Caco-2 (cell line): Measurements from ENCODE around the gene CELA1. TPM values are rescaled to one million over a fixed set of nuclear protein-coding genes. Genes with fewer than 3 reads are reported as not detected.
"Not testable (repeated sequence)": the region's sequence is repeated elsewhere in the genome, so short reads cannot be mapped to it uniquely, and the experiment has no call there.

Experiments used
- BruUV-seq: library from RNA; stranded (reverse); fragments of 400-500 nt; replicated peaks from 2 replicates; lab custom pipeline; 2021; lab: Mats Ljungman, UMichigan
- CTCF ChIA-PET: fragments of 300-600 bp; sonication (Branson Sonifier 250); formaldehyde crosslinking; loops from one replicate; lab custom pipeline; 2022; ENCODE audit warnings: antibody characterized with exemption; lab: Charles Lee
- POLR2A ChIA-PET: fragments of 300-600 bp; sonication (Branson Sonifier 250); formaldehyde crosslinking; loops from one replicate; lab custom pipeline; 2022; ENCODE audit warnings: antibody characterized with exemption; lab: Charles Lee
- DNase-seq, 2 experiments: peaks; one replicate each; pipeline versions ENCODE4 v3.0.0 to v3.0.0-alpha.2; 2020 to 2022
- H3K27me3 ChIP-seq: replicated peaks from 2 replicates; pipeline ENCODE4 v1.6.0; 2011; ENCODE audit warnings: low read length; ENCODE audit not compliant: control insufficient read depth, insufficient read depth
- H3K36me3 ChIP-seq: 2 replicates; pipeline ENCODE4 v1.5.1; 2011; ENCODE audit warnings: low read length; ENCODE audit not compliant: control insufficient read depth, insufficient read depth
- H3K4me1 ChIP-seq: fragments of 250-450 bp; sonication (Bioruptor Pico); 2 replicates; pipeline ENCODE4 v1.5.1; 2020; ENCODE audit warnings: mild to moderate bottlenecking
- H3K4me3 ChIP-seq: 2 replicates; pipeline ENCODE4 v1.5.1; 2011; ENCODE audit warnings: low read depth, mild to moderate bottlenecking, control low read depth, low read length
- H3K9me3 ChIP-seq: fragments of 250-450 bp; sonication (Bioruptor Pico); 2 replicates; pipeline ENCODE4 v1.5.1; 2020; ENCODE audit warnings: mild to moderate bottlenecking, moderate library complexity
- H3K27ac Mint-ChIP-seq: one replicate; pipeline ENCODE4 v1.8.0; 2022; ENCODE audit warnings: mixed read lengths; ENCODE audit not compliant: unreplicated experiment
- H3K27me3 Mint-ChIP-seq: one replicate; pipeline ENCODE4 v1.8.0; 2022; ENCODE audit warnings: mixed read lengths; ENCODE audit not compliant: insufficient read depth, unreplicated experiment
- H3K36me3 Mint-ChIP-seq: one replicate; pipeline ENCODE4 v1.8.0; 2022; ENCODE audit warnings: mild to moderate bottlenecking, mixed read lengths; ENCODE audit not compliant: insufficient read depth, unreplicated experiment
- H3K4me1 Mint-ChIP-seq: one replicate; pipeline ENCODE4 v1.8.0; 2022; ENCODE audit warnings: low read depth, mixed read lengths; ENCODE audit not compliant: unreplicated experiment
- H3K4me3 Mint-ChIP-seq: one replicate; pipeline ENCODE4 v1.8.0; 2022; ENCODE audit warnings: mild to moderate bottlenecking, moderate library complexity, mixed read lengths; ENCODE audit not compliant: unreplicated experiment
- H3K9me3 Mint-ChIP-seq: one replicate; pipeline ENCODE4 v1.8.0; 2022; ENCODE audit warnings: mixed read lengths; ENCODE audit not compliant: unreplicated experiment
- intact Hi-C: fragments of 100-400 bp; cut with micrococcal nuclease; formaldehyde crosslinking; loops from one replicate; pipeline ENCODE4 v1.10.0; 2022; ENCODE audit not compliant: unreplicated experiment
- total RNA-seq: library from RNA; stranded (reverse); gene quantifications from 2 replicates; pipeline ENCODE4 v1.2.3, GENCODE V29; 2022
- TF ChIP-seq, protein P1 (sequence below), 2 experiments: fragments of 200-600 bp in 1 of 2; IDR thresholded peaks; 1 replicate in 1 of 2; 2 replicates in 1 of 2; pipeline versions ENCODE4 v1.5.1 to v1.8.0; 2011 to 2022; ENCODE audit warnings: antibody characterized with exemption in 1 of 2, control low read depth in 1 of 2, inconsistent platforms in 1 of 2, low read depth in 1 of 2, low read length in 1 of 2, mild to moderate bottlenecking in 1 of 2, moderate library complexity in 1 of 2; ENCODE audit not compliant: insufficient read depth in 1 of 2, severe bottlenecking in 1 of 2, unreplicated experiment in 1 of 2

The CELA1 gene
- total RNA-seq, 1 experiment from 2014 or later = not detected

DNA sequence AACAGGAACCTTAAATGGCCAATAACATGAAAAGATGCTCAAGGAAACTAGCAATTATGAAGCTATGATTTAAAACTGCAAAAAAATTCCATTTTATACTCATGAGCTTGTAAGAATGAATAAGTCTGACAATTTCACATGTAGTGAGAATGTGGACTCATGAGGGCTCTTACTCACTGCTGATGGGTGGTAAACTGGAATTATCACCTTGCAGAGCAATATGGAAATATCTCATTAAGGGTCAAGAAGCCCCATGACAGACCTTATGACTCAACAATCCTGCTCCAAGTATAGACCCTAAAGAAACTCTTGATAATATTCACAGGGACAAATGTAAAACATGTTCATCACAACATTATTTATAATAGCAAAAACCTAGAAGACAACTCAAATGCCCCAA lies 52.8 kb downstream of the CELA1 start:
- Histone ChIP-seq H3K4me1 (peaks cover 4% of the 10 kb centered on the region; the same call in 1 of the 2 replicates), H3K4me3 (no peak overlapping the region), H3K9me3 (no peaks in the 10 kb centered on the region), H3K36me3 (no peaks in the 10 kb centered on the region), H3K27me3 (no peaks in the 10 kb centered on the region)
- H3K36me3 Mint-ChIP-seq = no peaks in the 10 kb centered on the region
- H3K4me1 Mint-ChIP-seq = peaks cover 6% of the 10 kb centered on the region
- H3K27ac Mint-ChIP-seq = no peak overlapping the region
- intact Hi-C loops = no loop called here
- H3K9me3 Mint-ChIP-seq = no peaks in the 10 kb centered on the region
- CTCF ChIA-PET = interaction anchor here (0.6 to 0.7 kb wide), 2 partner anchors 11 to 21 kb away, joined by 3 read pairs; no protein-coding TSS in a partner anchor
- H3K4me3 Mint-ChIP-seq = no peak overlapping the region
- TF ChIP-seq, protein P1, sequence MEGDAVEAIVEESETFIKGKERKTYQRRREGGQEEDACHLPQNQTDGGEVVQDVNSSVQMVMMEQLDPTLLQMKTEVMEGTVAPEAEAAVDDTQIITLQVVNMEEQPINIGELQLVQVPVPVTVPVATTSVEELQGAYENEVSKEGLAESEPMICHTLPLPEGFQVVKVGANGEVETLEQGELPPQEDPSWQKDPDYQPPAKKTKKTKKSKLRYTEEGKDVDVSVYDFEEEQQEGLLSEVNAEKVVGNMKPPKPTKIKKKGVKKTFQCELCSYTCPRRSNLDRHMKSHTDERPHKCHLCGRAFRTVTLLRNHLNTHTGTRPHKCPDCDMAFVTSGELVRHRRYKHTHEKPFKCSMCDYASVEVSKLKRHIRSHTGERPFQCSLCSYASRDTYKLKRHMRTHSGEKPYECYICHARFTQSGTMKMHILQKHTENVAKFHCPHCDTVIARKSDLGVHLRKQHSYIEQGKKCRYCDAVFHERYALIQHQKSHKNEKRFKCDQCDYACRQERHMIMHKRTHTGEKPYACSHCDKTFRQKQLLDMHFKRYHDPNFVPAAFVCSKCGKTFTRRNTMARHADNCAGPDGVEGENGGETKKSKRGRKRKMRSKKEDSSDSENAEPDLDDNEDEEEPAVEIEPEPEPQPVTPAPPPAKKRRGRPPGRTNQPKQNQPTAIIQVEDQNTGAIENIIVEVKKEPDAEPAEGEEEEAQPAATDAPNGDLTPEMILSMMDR (IDR thresholded peaks at IDR 0.05; ENCODE audit: insufficient read depth in 1 of 2, low read depth in 1 of 2, low read length in 1 of 2, severe bottlenecking in 1 of 2, unreplicated experiment in 1 of 2) = no peak
- no peaks in the 10 kb centered on the region for H3K27me3 Mint-ChIP-seq
- no peak for DNase-seq
- POLR2A ChIA-PET = interaction anchor here (0.5 to 0.6 kb wide), 2 partner anchors 8 to 211 kb away, joined by 3 read pairs; no protein-coding TSS in a partner anchor
- BruUV-seq = no TSS peak

DNA sequence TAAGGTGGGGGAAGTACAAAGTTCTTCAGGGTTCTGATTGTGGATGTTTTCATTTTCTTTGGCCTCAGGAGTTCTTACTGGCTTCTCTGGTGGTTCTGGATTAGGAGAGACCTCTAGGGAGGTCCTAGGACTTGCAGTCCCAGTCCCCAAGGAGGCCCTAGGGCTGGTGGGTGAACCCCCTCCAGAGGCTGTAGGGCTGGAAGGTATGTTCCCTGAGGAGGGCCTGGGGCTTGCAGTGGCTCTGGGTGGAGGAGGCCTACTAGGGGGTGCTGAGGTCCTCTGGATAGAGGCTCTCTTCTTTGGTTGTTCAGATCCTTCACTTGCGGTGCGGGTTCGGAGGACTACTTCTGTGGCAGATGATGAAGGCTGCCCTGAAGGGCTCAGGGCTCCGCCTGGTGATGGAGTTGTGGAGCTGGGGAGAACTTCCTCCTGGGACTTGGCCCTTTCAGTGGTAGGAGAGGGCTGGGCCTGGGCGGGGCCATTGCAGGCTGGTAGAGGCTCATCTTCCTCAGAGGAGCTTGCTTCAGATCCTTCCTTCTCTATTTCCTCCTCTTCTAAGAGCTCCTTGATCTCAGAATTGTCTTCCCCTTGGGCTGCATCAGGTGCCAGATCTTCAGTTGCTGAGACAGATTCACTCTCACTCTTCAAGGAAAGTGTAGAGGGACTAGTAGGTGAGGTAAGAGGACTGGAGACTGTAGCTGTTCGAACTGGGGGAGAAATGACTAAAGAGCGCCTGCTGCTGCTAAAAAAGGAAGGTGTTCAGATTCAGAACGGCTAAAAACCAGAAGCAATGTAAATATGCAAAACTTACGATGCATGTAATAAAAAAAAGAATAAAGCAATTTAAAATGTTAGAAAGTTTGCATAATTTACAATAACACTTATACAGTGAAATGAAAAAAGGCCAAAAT lies 54.6 kb downstream of the CELA1 start:
- H3K36me3 Mint-ChIP-seq, H3K4me3 Mint-ChIP-seq, H3K4me3 ChIP-seq, H3K9me3 Mint-ChIP-seq, H3K27me3 Mint-ChIP-seq, H3K36me3 ChIP-seq, H3K4me1 ChIP-seq, H3K27ac Mint-ChIP-seq, intact Hi-C loops, H3K27me3 ChIP-seq, H3K9me3 ChIP-seq, H3K4me1 Mint-ChIP-seq, BruUV-seq: not testable (repeated sequence)
- DNase-seq = peak in 1 of 2 experiments; percentile 41
- ChIA-PET POLR2A (interaction anchor here (0.5 to 0.7 kb wide), 2 partner anchors 21 to 23 kb away, joined by 3 read pairs; no protein-coding TSS in a partner anchor), CTCF (interaction anchor here (0.6 to 1.3 kb wide), 2 partner anchors 32 to 49 kb away, joined by 6 to 7 read pairs; no protein-coding TSS in a partner anchor)

DNA sequence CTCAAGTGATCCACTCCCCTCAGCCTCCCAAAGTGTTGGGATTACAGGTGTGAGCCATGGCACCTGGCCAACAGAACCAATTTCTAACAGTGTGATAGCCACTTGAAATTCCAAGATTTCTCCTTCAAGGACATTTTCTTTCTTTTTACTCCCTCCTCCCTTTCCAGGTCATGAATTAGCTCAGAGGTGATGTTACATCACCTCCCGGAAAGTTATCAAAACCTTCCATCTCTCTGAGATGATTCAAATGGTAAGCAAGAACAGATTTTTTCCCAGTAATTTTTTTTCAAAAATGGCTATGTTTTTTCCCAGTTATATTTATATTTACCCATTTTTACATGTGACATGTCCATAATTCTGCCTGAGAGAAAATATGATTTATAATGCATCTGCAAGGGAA lies 60.6 kb downstream of the CELA1 start:
- H3K4me1 Mint-ChIP-seq = peaks cover 6% of the 10 kb centered on the region
- no peaks in the 10 kb centered on the region for H3K27me3 Mint-ChIP-seq
- no peaks in the 10 kb centered on the region for H3K4me1 ChIP-seq
- H3K9me3 Mint-ChIP-seq = no peaks in the 10 kb centered on the region
- H3K4me3 ChIP-seq = no peak overlapping the region
- POLR2A ChIA-PET = no interaction called here
- H3K36me3 ChIP-seq = no peaks in the 10 kb centered on the region
- no peaks in the 10 kb centered on the region for H3K9me3 ChIP-seq
- intact Hi-C loops = no loop called here
- BruUV-seq = no TSS peak
- H3K36me3 Mint-ChIP-seq = no peaks in the 10 kb centered on the region
- CTCF ChIA-PET = interaction anchor here (0.7 kb wide), 1 partner anchor 605 kb away, joined by 4 read pairs; no protein-coding TSS in a partner anchor
- H3K4me3 Mint-ChIP-seq = no peak overlapping the region
- H3K27me3 ChIP-seq = no peaks in the 10 kb centered on the region
- TF ChIP-seq, protein P1 (IDR thresholded peaks at IDR 0.05; ENCODE audit: insufficient read depth in 1 of 2, low read depth in 1 of 2, low read length in 1 of 2, severe bottlenecking in 1 of 2, unreplicated experiment in 1 of 2) = no peak
- DNase-seq = no peak
- H3K27ac Mint-ChIP-seq = no peak overlapping the region
